ENCODE data around the gene THBS2. TPM values are rescaled to one million over a fixed set of nuclear protein-coding genes. Genes with fewer than 3 reads are reported as not detected.
"Not testable (repeated sequence)": the region's sequence is repeated elsewhere in the genome, so short reads cannot be mapped to it uniquely, and the experiment has no call there.

The THBS2 gene
- total and polyA plus RNA-seq, 4 donors = 5.5 to 35.4 (median 24.1) TPM

- Histone ChIP-seq H3K9me3 (ENCODE audit: control insufficient read depth in 4 of 4, insufficient read depth in 3 of 4, low read length in 3 of 4) (no peaks in the 10 kb centered on the region), H3K4me1 (ENCODE audit: control insufficient read depth in 5 of 5, insufficient read depth in 5 of 5, low read length in 5 of 5) (peaks cover 0 to 6% (median 0%) of the 10 kb centered on the region in 5 donors), H3K4me3 (no peak overlapping the region), H3K9ac (ENCODE audit: insufficient read depth in 1 of 2, low read length in 2 of 2) (no peak overlapping the region), H3K27me3 (ENCODE audit: control insufficient read depth in 3 of 3, insufficient read depth in 3 of 3, low read length in 2 of 3) (no peaks in the 10 kb centered on the region), H3K27ac (ENCODE audit: low read depth in 1 of 2, low read length in 1 of 2) (no peak overlapping the region), H3K36me3 (ENCODE audit: control insufficient read depth in 4 of 4, insufficient read depth in 4 of 4, low read length in 4 of 4) (no peaks in the 10 kb centered on the region)
- ATAC-seq (ENCODE audit: insufficient read depth, low FRiP score) (no peak), DNase-seq (no peak)
- 52 to 64% methylated on average over 3 of the region's 3 CpGs for WGBS, 2 donors
- TF ChIP-seq CTCF (IDR thresholded peaks at IDR 0.05; ENCODE audit: control extremely low read depth, extremely low read depth) = no peak
Observed at GRCh38 chr6:169263374-169263773, 9.7 kb upstream of the THBS2 start.

DNA sequence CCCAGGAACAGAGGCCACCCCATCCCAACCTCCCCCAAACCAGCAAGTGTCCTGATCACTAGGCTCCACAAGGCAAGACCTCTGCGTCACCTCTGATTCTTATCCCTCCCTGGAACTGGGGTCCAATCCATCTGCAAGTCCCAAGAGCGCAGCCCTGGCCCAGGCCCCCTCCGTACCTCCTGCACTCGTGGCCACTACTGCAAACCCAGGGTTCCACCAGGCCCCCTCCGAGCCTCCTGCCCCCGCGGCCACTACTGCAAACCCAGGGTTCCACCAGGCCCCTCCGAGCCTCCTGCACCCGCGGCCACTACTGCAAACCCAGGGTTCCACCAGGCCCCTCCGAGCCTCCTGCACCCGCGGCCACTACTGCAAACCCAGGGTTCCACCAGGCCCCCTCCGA lies 9.0 kb upstream of the THBS2 start:
- WGBS, 2 donors = 90 to 94% methylated on average over 12 to 14 of the region's 14 CpGs

DNA sequence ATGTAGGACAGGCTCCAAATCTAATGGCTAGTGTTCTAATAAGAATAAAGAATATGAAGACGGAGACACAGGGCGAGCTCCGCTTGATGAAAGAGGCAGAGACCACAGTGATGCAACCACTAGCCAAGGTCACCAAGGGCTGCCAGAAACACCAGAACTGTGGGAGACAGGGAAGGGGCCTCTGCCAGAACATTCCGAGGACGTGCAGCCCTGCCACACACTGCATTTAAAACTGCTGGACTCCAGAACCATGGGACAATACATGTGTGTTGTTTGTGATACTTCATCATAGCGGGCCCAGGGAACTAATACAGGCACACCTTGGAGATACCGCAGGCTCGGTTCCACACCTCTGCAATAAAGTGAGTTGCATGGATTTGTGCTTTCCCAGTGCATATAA lies 2.9 kb upstream of the THBS2 start:
- Histone ChIP-seq H3K36me3 (ENCODE audit: control insufficient read depth in 4 of 4, insufficient read depth in 4 of 4, low read length in 4 of 4) (no peaks in the 10 kb centered on the region), H3K4me1 (ENCODE audit: control insufficient read depth in 5 of 5, insufficient read depth in 5 of 5, low read length in 5 of 5) (peaks cover 0 to 17% (median 7%) of the 10 kb centered on the region in 5 donors), H3K27ac (ENCODE audit: low read depth in 1 of 2, low read length in 1 of 2) (no peak overlapping the region), H3K9me3 (ENCODE audit: control insufficient read depth in 4 of 4, insufficient read depth in 3 of 4, low read length in 3 of 4) (peaks cover 0 to 5% (median 0%) of the 10 kb centered on the region in 4 donors), H3K9ac (ENCODE audit: insufficient read depth in 1 of 2, low read length in 2 of 2) (no peak overlapping the region), H3K4me3 (no peak overlapping the region), H3K27me3 (ENCODE audit: control insufficient read depth in 3 of 3, insufficient read depth in 3 of 3, low read length in 2 of 3) (peaks cover 0 to 46% (median 24%) of the 10 kb centered on the region in 3 donors)
- no peak for ATAC-seq (ENCODE audit: insufficient read depth, low FRiP score)
- no peak for TF ChIP-seq CTCF (IDR thresholded peaks at IDR 0.05; ENCODE audit: control extremely low read depth, extremely low read depth)
- WGBS, 2 donors = 95% methylated on average over 8 of the region's 8 CpGs
- no peak for DNase-seq

More for the DNA sequence above, 9.0 kb upstream of the THBS2 start:
- not testable (repeated sequence) for H3K36me3 ChIP-seq (ENCODE audit: control insufficient read depth in 4 of 4, insufficient read depth in 4 of 4, low read length in 4 of 4); H3K4me1 ChIP-seq (ENCODE audit: control insufficient read depth in 5 of 5, insufficient read depth in 5 of 5, low read length in 5 of 5); ATAC-seq (ENCODE audit: insufficient read depth, low FRiP score); H3K4me3 ChIP-seq; H3K9me3 ChIP-seq (ENCODE audit: control insufficient read depth in 4 of 4, insufficient read depth in 3 of 4, low read length in 3 of 4); H3K27me3 ChIP-seq (ENCODE audit: control insufficient read depth in 3 of 3, insufficient read depth in 3 of 3, low read length in 2 of 3); DNase-seq; H3K27ac ChIP-seq (ENCODE audit: low read depth in 1 of 2, low read length in 1 of 2); H3K9ac ChIP-seq (ENCODE audit: insufficient read depth in 1 of 2, low read length in 2 of 2)

DNA sequence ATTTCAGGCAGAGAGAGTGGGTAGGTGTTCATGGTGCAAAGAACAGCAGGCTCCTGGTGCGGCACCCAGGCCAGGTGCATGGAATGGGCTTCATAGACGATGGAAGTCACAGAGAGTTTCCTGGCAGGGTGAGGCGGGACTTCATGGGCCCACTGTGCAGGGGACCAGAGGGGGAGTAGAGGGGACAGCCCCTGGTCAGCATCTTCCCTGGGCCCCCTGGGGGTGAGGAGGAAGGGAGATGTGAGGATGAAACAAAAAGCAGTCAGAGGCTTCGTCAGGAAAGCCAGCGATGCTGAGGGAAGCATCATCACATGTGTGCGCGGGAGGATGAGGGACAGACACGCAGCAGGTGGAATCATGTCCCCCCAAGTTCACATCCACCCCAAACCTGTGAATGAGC lies 2.4 kb upstream of the THBS2 start:
- peaks cover 0 to 17% (median 7%) of the 10 kb centered on the region in 5 donors for H3K4me1 ChIP-seq (ENCODE audit: control insufficient read depth in 5 of 5, insufficient read depth in 5 of 5, low read length in 5 of 5)
- H3K27ac ChIP-seq (ENCODE audit: low read depth in 1 of 2, low read length in 1 of 2) = no peak overlapping the region
- no peak overlapping the region for H3K4me3 ChIP-seq
- TF ChIP-seq CTCF (IDR thresholded peaks at IDR 0.05; ENCODE audit: control extremely low read depth, extremely low read depth) = no peak
- H3K27me3 ChIP-seq (ENCODE audit: control insufficient read depth in 3 of 3, insufficient read depth in 3 of 3, low read length in 2 of 3) = peaks cover 0 to 50% (median 24%) of the 10 kb centered on the region in 3 donors
- no peaks in the 10 kb centered on the region for H3K36me3 ChIP-seq (ENCODE audit: control insufficient read depth in 4 of 4, insufficient read depth in 4 of 4, low read length in 4 of 4)
- no peak for ATAC-seq (ENCODE audit: insufficient read depth, low FRiP score)
- WGBS, 2 donors = 88 to 94% methylated on average over 8 of the region's 8 CpGs
- H3K9ac ChIP-seq (ENCODE audit: insufficient read depth in 1 of 2, low read length in 2 of 2) = no peak overlapping the region
- no peak for DNase-seq
- peaks cover 0 to 5% (median 0%) of the 10 kb centered on the region in 4 donors for H3K9me3 ChIP-seq (ENCODE audit: control insufficient read depth in 4 of 4, insufficient read depth in 3 of 4, low read length in 3 of 4)

Measured in lung (tissue), 12 donors.